K562 (cell line): ENCODE results near the gene PCMTD2.

Experiments
- CBX8 ChIP-seq: fragments of 200-600 bp; sonication (generic); IDR thresholded peaks from 2 replicates; pipeline ENCODE4 v1.6.1; 2012; ENCODE audit warnings: borderline replicate concordance, mixed run types, low read depth, mild to moderate bottlenecking, moderate library complexity, mixed read lengths, low read length, control low read depth, inconsistent platforms; ENCODE audit not compliant: poor library complexity, severe bottlenecking; ENCODE audit errors: extremely low read depth
- CREB1 ChIP-seq, 2 experiments: sonication (generic) in 1 of 2; formaldehyde crosslinking in 1 of 2; IDR thresholded peaks; 2 replicates each; pipeline versions ENCODE4 v1.6.1 to v1.8.0; 2012 to 2022; ENCODE audit warnings: inconsistent platforms in 1 of 2, mild to moderate bottlenecking in 1 of 2, missing genetic modification reagents in 1 of 2, moderate library complexity in 1 of 2
- ETV6 ChIP-seq, 3 experiments: fragments of 150-350 bp in 1 of 3; sonication (generic) in 1 of 3; formaldehyde crosslinking in 1 of 3; IDR thresholded peaks; 2 replicates each; pipeline versions ENCODE4 v1.6.1 to v1.8.0; 2014 to 2022; ENCODE audit warnings: borderline replicate concordance in 2 of 3, low read depth in 2 of 3, antibody characterized with exemption in 1 of 3, low read length in 1 of 3, mild to moderate bottlenecking in 1 of 3, missing genetic modification reagents in 1 of 3
- MTA1 ChIP-seq: fragments of 450-650 bp; IDR thresholded peaks from 2 replicates; pipeline ENCODE4 v1.6.1; 2017; ENCODE audit warnings: borderline replicate concordance
- POLR2AphosphoS5 ChIP-seq: IDR thresholded peaks from 2 replicates; pipeline ENCODE4 v1.6.1; 2011; ENCODE audit warnings: mild to moderate bottlenecking, low read depth, low read length, moderate library complexity; ENCODE audit not compliant: control insufficient read depth, insufficient read depth
- USF1 ChIP-seq: sonication (generic); formaldehyde crosslinking; IDR thresholded peaks from 2 replicates; pipeline ENCODE4 v1.9.0; 2022; ENCODE audit warnings: mild to moderate bottlenecking, missing genetic modification reagents
- TF ChIP-seq, protein P1 (sequence below): fragments of 150-350 bp; conservative IDR thresholded peaks from 2 replicates; pipeline ENCODE4 v1.6.1; 2014; ENCODE audit warnings: low read length
- TF ChIP-seq, protein P2 (sequence below): sonication (generic); formaldehyde crosslinking; IDR thresholded peaks from 2 replicates; pipeline ENCODE4 v1.9.0; 2022; ENCODE audit warnings: mild to moderate bottlenecking, missing genetic modification reagents

GRCh38 chr20:64271636-64272035 is 16.1 kb downstream of the PCMTD2 start:
- no peak for TF ChIP-seq POLR2AphosphoS5
- TF ChIP-seq ETV6 (IDR thresholded peaks at IDR 0.05; ENCODE audit: borderline replicate concordance in 1 of 2, low read depth in 2 of 2, low read length in 1 of 2): no peak
- no peak for TF ChIP-seq ETV6 (CRISPR knock-in tag; IDR thresholded peaks at IDR 0.05; ENCODE audit: borderline replicate concordance)
- TF ChIP-seq MTA1: no peak
- TF ChIP-seq, protein P1, sequence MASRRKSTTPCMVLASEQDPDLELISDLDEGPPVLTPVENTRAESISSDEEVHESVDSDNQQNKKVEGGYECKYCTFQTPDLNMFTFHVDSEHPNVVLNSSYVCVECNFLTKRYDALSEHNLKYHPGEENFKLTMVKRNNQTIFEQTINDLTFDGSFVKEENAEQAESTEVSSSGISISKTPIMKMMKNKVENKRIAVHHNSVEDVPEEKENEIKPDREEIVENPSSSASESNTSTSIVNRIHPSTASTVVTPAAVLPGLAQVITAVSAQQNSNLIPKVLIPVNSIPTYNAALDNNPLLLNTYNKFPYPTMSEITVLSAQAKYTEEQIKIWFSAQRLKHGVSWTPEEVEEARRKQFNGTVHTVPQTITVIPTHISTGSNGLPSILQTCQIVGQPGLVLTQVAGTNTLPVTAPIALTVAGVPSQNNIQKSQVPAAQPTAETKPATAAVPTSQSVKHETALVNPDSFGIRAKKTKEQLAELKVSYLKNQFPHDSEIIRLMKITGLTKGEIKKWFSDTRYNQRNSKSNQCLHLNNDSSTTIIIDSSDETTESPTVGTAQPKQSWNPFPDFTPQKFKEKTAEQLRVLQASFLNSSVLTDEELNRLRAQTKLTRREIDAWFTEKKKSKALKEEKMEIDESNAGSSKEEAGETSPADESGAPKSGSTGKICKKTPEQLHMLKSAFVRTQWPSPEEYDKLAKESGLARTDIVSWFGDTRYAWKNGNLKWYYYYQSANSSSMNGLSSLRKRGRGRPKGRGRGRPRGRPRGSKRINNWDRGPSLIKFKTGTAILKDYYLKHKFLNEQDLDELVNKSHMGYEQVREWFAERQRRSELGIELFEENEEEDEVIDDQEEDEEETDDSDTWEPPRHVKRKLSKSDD: no peak
- no peak for TF ChIP-seq CBX8
- no peak for TF ChIP-seq CREB1 (IDR thresholded peaks at IDR 0.05)
- no peak for TF ChIP-seq CREB1 (CRISPR knock-in tag; IDR thresholded peaks at IDR 0.05)
- TF ChIP-seq, protein P2, sequence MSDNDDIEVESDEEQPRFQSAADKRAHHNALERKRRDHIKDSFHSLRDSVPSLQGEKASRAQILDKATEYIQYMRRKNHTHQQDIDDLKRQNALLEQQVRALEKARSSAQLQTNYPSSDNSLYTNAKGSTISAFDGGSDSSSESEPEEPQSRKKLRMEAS (CRISPR knock-in tag): no peak
- no peak for TF ChIP-seq USF1 (CRISPR knock-in tag)
